Cardiac fibroblast (primary cell): ENCODE data around the gene ZNF474.

Experiments used
- DNase-seq, 2 donors: peaks; one replicate each; pipeline versions ENCODE4 v3.0.0 to v3.0.0-alpha.2; 2010; ENCODE audit warnings: low read depth in 2 of 2
- H3K4me3 ChIP-seq, 2 donors: replicated peaks in 1 of 2; 1 replicate in 1 of 2; 2 replicates in 1 of 2; pipeline ENCODE4 v1.5.1; 2011; ENCODE audit warnings: low read depth in 2 of 2, low read length in 2 of 2, mild to moderate bottlenecking in 2 of 2, moderate library complexity in 1 of 2
- TF ChIP-seq, protein P1 (sequence below): IDR thresholded peaks from one replicate; pipeline ENCODE4 v1.5.1; 2011; ENCODE audit warnings: low read depth, mild to moderate bottlenecking, low read length, inconsistent platforms

Gene ZNF474

DNA sequence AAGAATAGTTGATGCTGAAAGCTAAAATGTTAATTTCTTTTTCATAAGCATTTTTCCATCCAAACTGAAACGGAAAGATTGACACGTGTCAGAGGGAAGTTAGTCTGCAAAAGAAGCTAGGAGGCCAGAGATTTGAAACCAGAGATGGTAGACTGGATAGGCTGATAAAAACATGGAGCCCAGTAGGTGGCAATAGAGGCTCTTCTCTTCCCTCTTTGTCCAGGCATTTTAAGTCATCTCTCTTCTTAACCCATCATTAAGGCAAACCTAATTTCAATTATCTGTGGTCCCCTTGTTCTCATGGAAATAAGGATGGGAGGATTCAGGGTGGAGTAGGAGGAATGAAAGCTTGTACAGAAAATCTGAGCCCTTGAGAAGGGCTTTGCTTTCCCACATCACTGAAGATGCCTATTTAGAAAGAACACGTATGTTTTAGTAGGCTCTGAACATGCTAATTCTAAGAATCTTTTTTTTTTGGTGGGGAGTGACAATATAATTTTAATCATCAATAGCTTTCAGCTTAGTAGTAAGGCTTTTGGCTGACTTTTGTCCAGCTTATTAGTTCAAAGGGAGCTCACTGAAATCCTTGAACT is 66.6 kb downstream of the ZNF474 start:
- peak; percentile 71 to 78 for DNase-seq
- TF ChIP-seq, protein P1, sequence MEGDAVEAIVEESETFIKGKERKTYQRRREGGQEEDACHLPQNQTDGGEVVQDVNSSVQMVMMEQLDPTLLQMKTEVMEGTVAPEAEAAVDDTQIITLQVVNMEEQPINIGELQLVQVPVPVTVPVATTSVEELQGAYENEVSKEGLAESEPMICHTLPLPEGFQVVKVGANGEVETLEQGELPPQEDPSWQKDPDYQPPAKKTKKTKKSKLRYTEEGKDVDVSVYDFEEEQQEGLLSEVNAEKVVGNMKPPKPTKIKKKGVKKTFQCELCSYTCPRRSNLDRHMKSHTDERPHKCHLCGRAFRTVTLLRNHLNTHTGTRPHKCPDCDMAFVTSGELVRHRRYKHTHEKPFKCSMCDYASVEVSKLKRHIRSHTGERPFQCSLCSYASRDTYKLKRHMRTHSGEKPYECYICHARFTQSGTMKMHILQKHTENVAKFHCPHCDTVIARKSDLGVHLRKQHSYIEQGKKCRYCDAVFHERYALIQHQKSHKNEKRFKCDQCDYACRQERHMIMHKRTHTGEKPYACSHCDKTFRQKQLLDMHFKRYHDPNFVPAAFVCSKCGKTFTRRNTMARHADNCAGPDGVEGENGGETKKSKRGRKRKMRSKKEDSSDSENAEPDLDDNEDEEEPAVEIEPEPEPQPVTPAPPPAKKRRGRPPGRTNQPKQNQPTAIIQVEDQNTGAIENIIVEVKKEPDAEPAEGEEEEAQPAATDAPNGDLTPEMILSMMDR = peak; percentile 67
- H3K4me3 ChIP-seq = no peak overlapping the region

DNA sequence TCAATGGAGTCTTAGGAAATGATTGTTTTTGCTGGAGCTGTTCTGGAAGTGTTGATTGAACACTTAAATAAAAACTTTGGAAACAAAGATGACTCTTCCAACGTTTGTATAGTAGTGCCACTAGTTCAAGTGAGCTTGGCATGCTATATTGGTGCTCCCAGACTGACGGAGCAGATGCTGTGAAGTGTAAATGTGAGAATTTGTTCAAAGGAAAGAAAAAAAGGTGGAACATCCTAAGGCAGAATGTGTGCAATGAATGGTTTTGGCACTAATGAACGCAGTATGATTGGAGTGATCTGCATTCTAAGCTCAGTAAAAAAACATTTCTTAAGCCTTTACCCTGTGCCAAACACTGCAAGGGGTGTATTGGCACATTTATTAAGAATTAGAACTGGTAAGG is 69.8 kb downstream of the ZNF474 start:
- no peak for DNase-seq
- TF ChIP-seq, protein P1 = no peak
- H3K4me3 ChIP-seq = no peak overlapping the region

DNA sequence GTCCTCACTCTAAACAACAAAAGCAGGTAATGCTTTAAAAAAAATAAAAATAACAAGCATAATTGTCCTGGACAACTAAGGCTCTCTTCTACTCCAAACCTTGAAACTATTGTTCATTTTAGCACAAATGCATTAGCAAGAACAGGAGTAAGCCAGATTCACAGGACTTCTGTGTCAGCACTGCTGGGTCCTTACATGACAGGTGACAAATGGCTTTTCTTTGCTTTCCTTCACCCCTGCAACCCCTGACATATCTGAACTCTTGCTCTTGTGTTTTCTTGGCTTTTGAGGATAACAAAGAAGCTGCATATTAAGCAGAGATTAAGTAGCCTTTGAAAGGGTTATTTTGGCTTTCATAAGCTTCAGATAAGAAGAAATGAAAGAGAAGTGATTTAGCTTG is 71.1 kb downstream of the ZNF474 start:
- DNase-seq = no peak
- H3K4me3 ChIP-seq = no peak overlapping the region
- TF ChIP-seq, protein P1 = no peak

DNA sequence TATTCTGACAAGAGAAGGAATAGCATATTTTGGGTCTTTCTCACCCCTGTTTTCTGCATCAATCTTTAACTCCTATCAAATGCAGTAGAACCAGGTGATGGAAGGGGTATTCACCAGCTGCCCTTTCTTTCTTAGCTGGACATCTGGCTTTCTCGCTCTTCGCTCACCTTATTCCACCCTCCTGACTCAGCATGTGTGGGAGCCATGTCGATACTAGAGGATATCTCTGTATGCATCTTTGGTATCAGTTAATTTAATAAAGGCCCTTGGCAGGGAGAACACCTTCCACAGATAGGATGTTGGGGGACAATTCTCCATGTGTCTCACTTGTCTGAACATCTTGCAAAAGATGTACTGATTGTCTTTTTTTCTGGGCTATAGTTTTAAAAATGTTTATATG is 71.5 kb downstream of the ZNF474 start:
- TF ChIP-seq, protein P1 = no peak
- H3K4me3 ChIP-seq = no peak overlapping the region
- DNase-seq = no peak

DNA sequence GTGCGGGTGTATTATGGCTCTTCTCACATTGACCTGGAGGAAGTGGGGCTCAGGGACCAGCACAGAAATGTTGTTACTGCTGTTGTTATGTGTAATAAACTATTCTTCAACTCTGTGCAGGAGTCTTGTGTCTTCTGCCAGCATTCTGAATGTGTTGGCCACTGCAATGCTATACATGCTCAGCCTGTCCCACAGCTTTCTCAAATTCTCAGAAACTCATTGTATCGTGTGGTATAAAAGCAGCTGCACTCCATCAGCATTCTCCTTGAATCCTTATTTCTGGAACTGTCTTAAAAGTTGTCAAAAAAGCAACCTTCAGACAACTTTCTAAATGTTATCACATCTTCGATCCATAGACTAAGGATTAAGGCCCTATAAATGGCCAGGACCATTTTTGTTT is 72.0 kb downstream of the ZNF474 start:
- no peak for DNase-seq
- TF ChIP-seq, protein P1 = no peak

DNA sequence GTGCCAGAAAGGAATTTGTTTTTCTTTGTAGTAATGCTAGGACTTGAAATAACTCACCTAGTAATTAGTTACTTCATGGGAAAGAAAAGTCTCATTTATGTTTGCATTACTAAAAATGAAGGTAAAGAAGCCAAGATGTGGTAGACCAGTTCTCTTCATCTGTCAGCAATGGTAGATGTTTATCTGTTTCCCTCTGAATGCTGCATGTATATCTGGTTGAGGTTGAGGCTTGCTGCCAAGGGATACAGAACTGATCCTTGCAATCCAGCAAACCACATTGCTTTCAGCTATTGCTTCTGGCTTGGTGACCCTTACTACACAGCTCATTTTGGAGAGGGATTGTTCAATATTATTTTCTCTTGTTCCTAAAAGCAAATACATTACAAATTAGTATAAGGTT is 73.6 kb downstream of the ZNF474 start:
- TF ChIP-seq, protein P1 = no peak
- no peak overlapping the region for H3K4me3 ChIP-seq

More for the DNA sequence above, 72.0 kb downstream of the ZNF474 start:
- H3K4me3 ChIP-seq = no peak overlapping the region

More for the DNA sequence above, 73.6 kb downstream of the ZNF474 start:
- peak in 1 of 2 donors; percentile 14 for DNase-seq
